Mesodermal cell (in vitro differentiated cells): ENCODE data around the gene GAK.

Experiments
- H3K27ac ChIP-seq: 2 replicates; pipeline ENCODE4 v1.7.0; 2013; ENCODE audit warnings: mild to moderate bottlenecking, low read depth, low read length, moderate library complexity; ENCODE audit not compliant: severe bottlenecking
- H3K36me3 ChIP-seq: 2 replicates; pipeline ENCODE4 v1.7.1; 2013; ENCODE audit warnings: mild to moderate bottlenecking, low read length, moderate library complexity; ENCODE audit not compliant: control insufficient read depth, insufficient read depth
- H3K4me1 ChIP-seq: one replicate; pipeline ENCODE4 v1.7.1; 2013; ENCODE audit warnings: mild to moderate bottlenecking, low read length; ENCODE audit not compliant: insufficient read depth, control insufficient read depth, poor library complexity, severe bottlenecking
- H3K4me3 ChIP-seq: 2 replicates; pipeline ENCODE4 v1.7.0; 2013; ENCODE audit warnings: low read length, control low read depth, mild to moderate bottlenecking; ENCODE audit not compliant: insufficient read depth, poor library complexity, severe bottlenecking; ENCODE audit errors: extremely low read depth
- H3K9me3 ChIP-seq: 2 replicates; pipeline ENCODE4 v1.7.1; 2013; ENCODE audit warnings: mild to moderate bottlenecking, low read length, moderate library complexity; ENCODE audit not compliant: control insufficient read depth
- WGBS, 2 experiments: methylation state at CpG; one replicate each; pipeline ENCODE4 v1.1.5; 2013; ENCODE audit warnings: missing lambda C conversion rate in 2 of 2; ENCODE audit not compliant: insufficient coverage in 2 of 2; 5-methylcytosine and 5-hydroxymethylcytosine counted together

The GAK gene

DNA sequence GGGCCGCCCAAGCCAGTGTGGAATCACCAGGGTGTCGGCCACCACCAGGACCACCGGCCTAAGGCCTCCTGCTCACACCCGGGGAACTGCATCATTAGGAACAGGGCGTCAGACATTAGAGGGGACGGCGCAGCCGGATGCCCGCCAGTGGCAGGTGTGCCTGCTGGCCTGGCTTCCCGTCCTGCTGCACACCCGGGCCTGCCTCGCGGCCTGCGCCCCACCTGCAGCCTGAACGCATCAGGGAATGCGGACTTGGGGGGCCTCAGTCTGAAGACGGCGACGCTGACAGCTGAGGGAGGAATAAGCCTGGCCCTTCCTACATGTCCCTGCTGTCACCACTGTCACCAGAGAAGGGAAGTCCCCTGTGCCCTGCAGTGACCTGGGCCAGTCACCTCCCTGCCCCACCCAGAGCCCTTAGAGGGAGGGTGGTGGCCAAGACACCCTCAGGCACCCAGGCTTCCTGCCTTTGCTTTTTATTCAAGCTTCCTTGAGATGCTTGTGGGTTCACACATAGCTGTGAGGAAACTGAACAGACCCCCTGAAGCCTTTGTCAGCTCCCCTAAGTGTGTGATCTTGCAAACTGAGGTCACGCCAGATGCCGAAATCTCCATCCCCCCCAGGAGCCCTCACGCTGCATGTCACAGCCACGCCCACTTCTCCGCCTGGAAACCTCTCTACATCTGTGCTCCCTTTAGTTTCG lies 38.1 kb upstream of the GAK start:
- Histone ChIP-seq H3K9me3 (peaks cover 4% of the 10 kb centered on the region), H3K4me3 (no peak overlapping the region), H3K4me1 (no peaks in the 10 kb centered on the region), H3K36me3 (peaks cover 10% of the 10 kb centered on the region), H3K27ac (no peak overlapping the region)
- 80 to 84% methylated on average over 23 of the region's 25 CpGs for WGBS, 2 experiments

DNA sequence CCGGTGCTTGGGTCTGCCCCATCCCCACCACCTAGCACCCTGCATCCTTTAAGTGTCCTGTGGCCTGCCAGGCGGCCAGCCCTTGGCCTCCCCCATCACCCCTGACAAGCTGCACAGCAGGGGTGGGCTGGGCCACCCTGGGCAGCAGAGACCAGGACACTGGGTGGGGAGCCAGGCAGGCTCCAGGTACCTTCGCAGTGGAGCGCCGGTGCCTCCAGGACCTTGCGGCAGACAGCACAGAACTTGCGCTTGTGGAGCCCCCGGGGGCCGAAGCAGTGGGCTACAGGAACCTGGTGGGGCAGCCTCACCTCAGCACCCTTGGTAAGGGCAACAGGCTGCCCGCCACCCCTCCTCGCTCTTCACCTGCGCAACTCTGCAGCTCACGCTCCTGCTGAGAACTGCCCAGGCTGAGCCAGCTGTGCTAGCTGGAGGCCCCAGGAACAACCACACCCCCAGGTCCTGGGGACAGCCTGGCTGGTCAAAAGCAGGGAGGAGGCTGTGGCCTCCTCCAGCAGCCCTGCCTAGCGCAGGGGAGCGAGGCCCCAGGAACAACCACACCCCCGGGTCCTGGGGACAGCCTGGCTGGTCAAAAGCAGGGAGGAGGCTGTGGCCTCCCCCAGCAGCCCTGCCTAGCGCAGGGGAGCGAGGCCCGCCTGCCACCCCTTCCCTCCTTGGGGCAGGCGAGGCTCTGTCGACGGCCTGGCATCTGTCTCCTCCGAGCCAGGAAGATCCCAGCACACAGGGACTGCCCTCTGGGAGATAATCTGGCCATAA lies 36.7 kb upstream of the GAK start:
- no peak overlapping the region for H3K27ac ChIP-seq
- no peak overlapping the region for H3K4me3 ChIP-seq
- WGBS, 2 experiments: 85 to 88% methylated on average over 16 of the region's 23 CpGs
- no peaks in the 10 kb centered on the region for H3K4me1 ChIP-seq
- H3K9me3 ChIP-seq: no peaks in the 10 kb centered on the region
- H3K36me3 ChIP-seq: peaks cover 14% of the 10 kb centered on the region

DNA sequence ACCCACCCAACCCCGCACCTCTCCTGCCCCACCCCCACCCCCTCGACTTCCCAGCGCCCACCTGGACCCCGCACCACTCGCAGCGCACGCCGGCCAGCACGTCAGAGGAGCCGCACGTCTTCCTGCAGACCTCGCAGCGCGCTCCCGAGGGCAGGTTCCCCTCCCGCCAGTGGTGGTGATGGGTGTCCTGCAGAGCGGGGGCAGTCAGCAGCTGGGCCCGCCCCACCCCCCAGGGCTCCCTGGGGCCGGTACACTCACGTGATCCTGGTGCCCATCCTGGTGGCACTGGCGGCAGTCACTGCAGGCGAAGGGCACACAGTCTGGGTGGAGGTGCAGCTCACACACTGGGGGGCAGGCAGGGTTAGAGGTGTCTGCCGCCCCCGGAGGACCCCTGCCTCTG lies 36.1 kb upstream of the GAK start:
- peaks cover 15% of the 10 kb centered on the region for H3K36me3 ChIP-seq
- H3K27ac ChIP-seq: no peak overlapping the region
- no peak overlapping the region for H3K4me3 ChIP-seq
- WGBS, 2 experiments: 60 to 71% methylated on average over 10 to 13 of the region's 24 CpGs
- H3K9me3 ChIP-seq: no peaks in the 10 kb centered on the region
- no peaks in the 10 kb centered on the region for H3K4me1 ChIP-seq

DNA sequence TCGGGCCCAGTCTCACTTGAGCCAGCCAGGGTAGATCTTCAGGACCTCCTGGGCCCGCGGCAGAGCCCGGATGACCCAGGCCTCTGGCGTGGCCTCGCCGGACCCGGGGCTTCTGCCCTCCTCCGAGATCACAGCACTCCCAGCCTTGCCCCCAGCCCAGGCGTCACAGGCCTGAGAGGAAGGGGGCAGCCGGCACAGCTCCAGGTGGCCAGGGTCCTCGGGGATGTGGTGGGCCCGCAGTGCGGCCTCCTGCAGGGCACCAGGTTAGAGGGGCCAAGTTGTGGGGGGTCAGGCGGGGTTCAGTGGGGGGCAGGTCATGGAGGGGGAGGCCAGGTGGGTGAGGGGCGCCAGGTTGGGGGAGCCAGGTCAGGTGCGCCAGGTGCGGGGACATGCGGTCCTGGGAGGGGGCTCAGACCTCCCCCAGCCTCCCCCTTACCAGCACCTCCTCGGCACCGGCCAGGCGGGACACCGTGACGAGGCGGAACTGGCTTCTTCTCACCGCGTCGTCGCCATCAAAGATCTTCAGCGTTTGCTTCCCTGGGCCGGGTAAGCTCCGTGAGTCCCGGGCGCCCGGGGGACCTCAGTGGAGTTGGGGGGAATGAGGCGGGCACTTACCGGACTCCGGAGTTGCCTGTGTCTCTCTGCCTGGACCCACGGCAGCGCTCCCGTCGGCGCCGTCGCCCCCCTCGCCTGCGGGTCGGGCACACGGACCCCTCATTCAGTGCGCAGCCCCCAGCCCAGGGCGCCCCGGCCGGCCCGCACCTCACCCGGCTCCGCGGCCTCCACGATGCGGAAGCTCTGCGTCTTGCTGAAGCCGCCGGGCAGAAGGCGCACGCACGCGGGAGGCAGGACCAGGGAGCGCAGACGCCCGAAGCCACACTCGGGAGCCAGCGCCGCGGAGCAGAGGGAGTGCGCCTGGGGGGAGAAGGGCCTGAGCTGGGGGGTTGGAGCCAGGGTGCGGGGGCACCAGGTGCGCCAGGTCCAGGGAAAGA lies 35.3 kb upstream of the GAK start:
- no peak overlapping the region for H3K4me3 ChIP-seq
- no peak overlapping the region for H3K27ac ChIP-seq
- 45 to 47% methylated on average over 41 to 51 of the region's 76 CpGs for WGBS, 2 experiments
- peaks cover 15% of the 10 kb centered on the region for H3K36me3 ChIP-seq
- no peaks in the 10 kb centered on the region for H3K4me1 ChIP-seq
- no peaks in the 10 kb centered on the region for H3K9me3 ChIP-seq

DNA sequence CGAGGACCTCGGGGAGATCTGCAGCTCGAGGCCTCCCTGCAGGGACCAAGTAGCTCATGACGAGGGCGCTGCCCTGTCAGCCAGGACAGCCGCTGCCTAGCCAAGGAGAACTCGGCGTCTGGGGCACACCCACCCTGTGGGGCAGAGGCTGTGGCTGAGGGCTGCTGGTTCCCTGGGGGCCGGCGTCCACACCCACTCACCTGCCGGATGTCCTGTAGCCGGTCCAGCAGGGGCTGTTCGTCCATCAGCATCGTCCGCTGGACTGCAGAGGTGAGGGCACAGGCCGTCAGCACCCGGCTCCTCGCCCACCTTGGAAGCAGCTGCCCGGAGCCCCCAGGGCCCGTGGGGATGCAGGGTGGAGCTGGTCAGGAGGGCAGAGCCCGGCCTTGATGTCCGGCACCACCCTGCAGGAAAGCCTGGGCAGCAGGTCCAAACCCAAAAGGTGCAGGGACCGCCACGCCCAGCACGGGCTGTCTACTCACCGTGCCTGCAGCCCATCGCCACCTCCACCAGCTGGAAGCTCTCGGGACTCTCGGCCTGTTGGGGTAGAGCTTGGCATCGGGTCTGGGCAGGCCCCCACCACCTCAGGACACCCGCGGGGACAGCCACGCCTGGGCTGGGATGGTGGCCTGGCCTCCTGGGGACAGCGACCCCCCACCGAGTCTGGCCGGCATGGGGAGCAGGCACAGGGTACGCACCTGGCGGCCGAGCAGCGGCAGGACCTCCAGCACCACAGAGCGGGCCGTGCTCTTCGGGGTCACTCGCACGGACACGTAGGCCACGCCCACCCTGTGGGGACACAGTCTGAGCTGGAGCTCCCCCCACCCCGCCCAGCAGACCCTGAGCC lies 34.4 kb upstream of the GAK start:
- Histone ChIP-seq H3K36me3 (peaks cover 15% of the 10 kb centered on the region), H3K9me3 (no peaks in the 10 kb centered on the region), H3K4me1 (no peaks in the 10 kb centered on the region), H3K4me3 (no peak overlapping the region), H3K27ac (no peak overlapping the region)
- WGBS, 2 experiments: 91% methylated on average over 46 of the region's 48 CpGs

DNA sequence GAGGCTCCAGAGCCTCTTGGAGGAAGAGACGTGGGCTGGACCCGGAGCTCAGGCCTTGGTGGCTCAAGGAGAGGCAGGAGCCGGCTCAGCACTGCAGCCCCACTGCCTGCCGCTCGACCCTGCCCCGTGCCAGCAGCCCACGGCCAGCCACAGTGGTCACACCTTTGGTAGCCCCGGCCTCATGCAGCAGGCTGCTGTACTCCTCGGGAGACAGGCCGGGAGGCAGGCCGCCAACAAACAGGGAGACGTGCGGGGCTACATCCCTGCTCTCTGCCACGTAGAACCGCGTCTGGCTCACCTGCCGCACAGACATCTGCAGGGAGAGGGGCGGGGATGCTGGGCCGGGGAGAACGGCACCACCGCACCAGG lies 33.6 kb upstream of the GAK start:
- 92 to 93% methylated on average over 21 of the region's 21 CpGs for WGBS, 2 experiments
- no peaks in the 10 kb centered on the region for H3K4me1 ChIP-seq
- no peak overlapping the region for H3K27ac ChIP-seq
- H3K4me3 ChIP-seq: no peak overlapping the region
- H3K9me3 ChIP-seq: no peaks in the 10 kb centered on the region
- H3K36me3 ChIP-seq: peaks cover 15% of the 10 kb centered on the region

DNA sequence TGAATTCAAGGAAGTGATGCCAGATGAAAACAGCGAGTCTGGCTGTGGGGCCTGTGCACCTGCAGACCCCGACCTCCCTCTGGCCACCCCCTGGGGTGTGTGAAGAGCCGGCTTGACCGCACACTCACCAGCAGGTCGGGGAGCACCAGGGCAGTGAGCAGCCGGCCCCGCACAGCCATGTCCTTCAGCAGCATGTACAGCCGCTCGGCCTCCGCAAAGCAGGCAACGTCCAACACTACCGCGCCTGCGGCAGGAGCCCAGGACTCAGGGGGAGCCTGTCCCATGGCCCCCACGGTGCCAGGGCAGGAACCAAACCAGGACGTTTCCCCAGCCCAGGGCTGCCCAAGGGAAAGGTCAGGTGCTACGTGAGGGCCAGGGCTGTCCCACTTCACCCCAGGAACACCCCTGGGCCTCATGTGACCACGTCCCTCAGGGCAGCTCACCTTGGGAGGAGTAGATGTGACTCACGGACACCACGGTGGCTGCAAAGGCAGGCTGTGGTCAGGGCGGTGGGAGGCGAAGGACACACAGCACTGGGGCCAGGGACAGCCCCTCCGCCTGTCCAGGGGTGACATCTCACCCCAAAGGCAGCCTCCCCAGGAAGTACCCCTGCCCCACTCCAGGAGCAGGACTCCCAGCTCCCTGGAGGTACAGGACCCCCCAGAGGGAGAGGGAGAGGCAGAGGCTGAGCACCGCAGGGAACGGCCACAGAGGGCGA lies 33.1 kb upstream of the GAK start:
- Histone ChIP-seq H3K9me3 (no peaks in the 10 kb centered on the region), H3K4me1 (no peaks in the 10 kb centered on the region), H3K27ac (no peak overlapping the region), H3K4me3 (no peak overlapping the region), H3K36me3 (peaks cover 15% of the 10 kb centered on the region)
- WGBS, 2 experiments: 91 to 95% methylated on average over 19 to 23 of the region's 26 CpGs

DNA sequence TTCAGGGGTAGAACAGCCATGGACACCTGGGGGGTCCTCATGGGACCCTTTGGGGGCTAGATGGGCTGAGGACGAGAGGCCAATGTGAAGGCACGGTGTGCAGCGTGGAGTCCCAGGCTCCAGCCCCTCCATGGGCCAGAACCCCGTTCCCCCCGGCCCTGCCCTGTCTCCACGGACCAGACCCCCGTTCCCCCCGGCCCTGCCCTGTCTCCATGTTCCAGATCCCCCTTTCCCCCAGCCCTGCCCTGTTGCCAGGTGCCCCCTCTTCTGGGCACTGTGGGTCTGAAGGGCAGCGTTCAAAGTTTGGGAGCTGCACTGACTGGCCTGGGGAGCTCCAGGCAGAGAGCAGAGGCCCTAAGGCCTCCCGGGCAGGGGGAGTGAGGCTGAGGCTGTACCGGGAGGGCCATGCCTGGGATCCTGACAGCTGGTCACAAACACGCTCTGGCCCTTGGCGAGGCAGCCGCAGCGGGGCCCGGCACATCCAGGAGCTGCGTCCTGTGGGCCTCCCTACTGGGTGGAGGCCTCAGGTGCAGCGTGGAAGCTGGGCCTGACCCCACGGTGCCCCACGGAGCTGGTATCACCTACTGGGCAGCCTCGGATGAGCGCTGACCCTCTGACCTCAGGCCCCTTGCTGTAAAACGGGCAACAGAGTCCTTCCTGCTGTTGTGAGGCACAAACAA lies 32.4 kb upstream of the GAK start:
- 95 to 97% methylated on average over 18 to 21 of the region's 23 CpGs for WGBS, 2 experiments
- Histone ChIP-seq H3K36me3 (peaks cover 15% of the 10 kb centered on the region), H3K4me3 (no peak overlapping the region), H3K4me1 (no peaks in the 10 kb centered on the region), H3K9me3 (no peaks in the 10 kb centered on the region), H3K27ac (no peak overlapping the region)
